Measurements from ENCODE around the gene TAOK3. TPM values are rescaled to one million over a fixed set of nuclear protein-coding genes. Genes with fewer than 3 reads are reported as not detected.

The TAOK3 gene
- polyA plus RNA-seq, 3 donors: 19.7 to 58.3 (median 44.8) TPM

GRCh38 chr12:118307069-118307954, 65.4 kb downstream of the TAOK3 start:
- peak; percentile 71 to 85 (median 83) for DNase-seq
- intact Hi-C loops (cut with micrococcal nuclease): loop anchor here (5.0 to 10.0 kb wide), 3 partner anchors 50 to 73 kb away; partner anchors contain the start of gene TAOK3 (in 2 of the 2)
- H3K36me3 Mint-ChIP-seq: peaks cover 0 to 2% of the 10 kb centered on the region in 2 donors
- Histone ChIP-seq H3K4me2 (replicated peaks; ENCODE audit: extremely low read depth, low read length, poor library complexity, severe bottlenecking) (peak overlapping the region; percentile 81), H3K36me3 (replicated peaks in 1 of 2; ENCODE audit: control insufficient read depth in 1 of 2, insufficient read depth in 2 of 2, low read length in 2 of 2) (no peaks in the 10 kb centered on the region), H3K4me3 (replicated peaks in 1 of 3; ENCODE audit: low read depth in 2 of 3, low read length in 3 of 3) (peak overlapping the region; percentile 8 to 70 (median 59)), H3K9me3 (replicated peaks in 1 of 2; ENCODE audit: control insufficient read depth in 1 of 2, insufficient read depth in 1 of 2, low read length in 2 of 2) (no peaks in the 10 kb centered on the region), H3K79me2 (ENCODE audit: insufficient read depth, low read length) (peaks cover 99% of the 10 kb centered on the region), H4K20me1 (ENCODE audit: insufficient read depth, low read length) (peaks cover 97% of the 10 kb centered on the region), H3K9ac (ENCODE audit: insufficient read depth, low read length, poor library complexity, severe bottlenecking) (peak overlapping the region; percentile 43), H3K27ac (ENCODE audit: low read depth in 1 of 2, low read length in 2 of 2) (peak overlapping the region; percentile 13 to 81), H3K4me1 (ENCODE audit: control insufficient read depth in 1 of 2, insufficient read depth in 2 of 2, low read length in 2 of 2) (peaks cover 26 to 40% of the 10 kb centered on the region in 2 donors), H2AFZ (ENCODE audit: insufficient read depth, low read depth, low read length, poor library complexity, severe bottlenecking) (peak overlapping the region; percentile 51), H3K27me3 (ENCODE audit: control insufficient read depth in 2 of 2, insufficient read depth in 2 of 2, low read length in 2 of 2) (no peaks in the 10 kb centered on the region)
- H3K27ac Mint-ChIP-seq: peak overlapping the region; percentile 86 to 94 (median 93)
- peaks cover 34% of the 10 kb centered on the region for H3K4me1 Mint-ChIP-seq
- no peaks in the 10 kb centered on the region for H3K27me3 Mint-ChIP-seq (ENCODE audit: low read depth in 3 of 3)
- peak overlapping the region; percentile 71 to 75 for H3K4me3 Mint-ChIP-seq
- no peaks in the 10 kb centered on the region for H3K9me3 Mint-ChIP-seq
- no peak for TF ChIP-seq CTCF (IDR thresholded peaks at IDR 0.05)
- 4% methylated on average over 3 of the region's 8 CpGs for WGBS (ENCODE audit: insufficient coverage)

DNA sequence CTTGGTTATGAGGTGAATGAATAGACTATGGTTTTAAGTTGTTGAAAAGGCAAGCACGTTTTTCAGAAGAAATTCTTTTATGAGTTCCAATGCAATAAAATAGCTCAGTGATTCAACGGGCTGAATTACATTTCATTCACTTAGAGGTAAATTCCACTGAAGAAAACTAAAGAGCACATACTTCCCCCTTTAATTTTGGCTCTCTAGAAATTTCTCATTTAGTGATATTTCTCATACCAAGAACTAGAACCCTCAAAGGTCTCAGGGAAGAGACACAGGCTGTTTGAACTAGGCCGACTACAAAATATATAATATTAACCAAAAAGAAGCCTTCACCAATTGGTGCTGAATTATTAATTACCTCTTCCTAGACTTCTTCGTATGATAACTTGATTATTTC, 68.6 kb downstream of the TAOK3 start:
- H4K20me1 ChIP-seq (ENCODE audit: insufficient read depth, low read length): peaks cover 98% of the 10 kb centered on the region
- H3K4me3 Mint-ChIP-seq: no peak overlapping the region
- H3K4me3 ChIP-seq (replicated peaks in 1 of 3; ENCODE audit: low read depth in 2 of 3, low read length in 3 of 3): no peak overlapping the region
- H3K27me3 ChIP-seq (ENCODE audit: control insufficient read depth in 2 of 2, insufficient read depth in 2 of 2, low read length in 2 of 2): no peaks in the 10 kb centered on the region
- no peaks in the 10 kb centered on the region for H3K9me3 Mint-ChIP-seq
- H3K27ac Mint-ChIP-seq: no peak overlapping the region
- H3K9ac ChIP-seq (ENCODE audit: insufficient read depth, low read length, poor library complexity, severe bottlenecking): no peak overlapping the region
- no peaks in the 10 kb centered on the region for H3K9me3 ChIP-seq (replicated peaks in 1 of 2; ENCODE audit: control insufficient read depth in 1 of 2, insufficient read depth in 1 of 2, low read length in 2 of 2)
- H3K79me2 ChIP-seq (ENCODE audit: insufficient read depth, low read length): peaks cover 99% of the 10 kb centered on the region
- peaks cover 0 to 2% of the 10 kb centered on the region in 2 donors for H3K36me3 Mint-ChIP-seq
- TF ChIP-seq CTCF (IDR thresholded peaks at IDR 0.05): no peak
- H3K27ac ChIP-seq (ENCODE audit: low read depth in 1 of 2, low read length in 2 of 2): no peak overlapping the region
- peaks cover 46% of the 10 kb centered on the region for H3K4me1 Mint-ChIP-seq
- no peak overlapping the region for H3K4me2 ChIP-seq (replicated peaks; ENCODE audit: extremely low read depth, low read length, poor library complexity, severe bottlenecking)
- no peak overlapping the region for H2AFZ ChIP-seq (ENCODE audit: insufficient read depth, low read depth, low read length, poor library complexity, severe bottlenecking)
- intact Hi-C loops (cut with micrococcal nuclease): loop anchor here in 1 of 2 donors (10.0 kb wide), 1 partner anchor 69 kb away; no protein-coding TSS in a partner anchor
- H3K4me1 ChIP-seq (ENCODE audit: control insufficient read depth in 1 of 2, insufficient read depth in 2 of 2, low read length in 2 of 2): peaks cover 25 to 28% of the 10 kb centered on the region in 2 donors
- no peaks in the 10 kb centered on the region for H3K27me3 Mint-ChIP-seq (ENCODE audit: low read depth in 3 of 3)
- no CpG with 5 or more reads among the region's 4 CpGs for whole genome bisulfite sequencing (ENCODE audit: insufficient coverage)
- no peaks in the 10 kb centered on the region for H3K36me3 ChIP-seq (replicated peaks in 1 of 2; ENCODE audit: control insufficient read depth in 1 of 2, insufficient read depth in 2 of 2, low read length in 2 of 2)
- DNase-seq: no peak

All from CD14-positive monocyte (primary cell).